ENCODE measurements around the gene BAK1. TPM values are rescaled to one million over a fixed set of nuclear protein-coding genes. Genes with fewer than 3 reads are reported as not detected.

The BAK1 gene
- total and polyA plus RNA-seq, 2 donors (not counting 3 experiments of a cell fraction or from before 2014, with no cell fraction given), result 25.4 to 37.1 TPM

- Histone ChIP-seq H3K79me2 (ENCODE audit: control insufficient read depth, insufficient read depth, low read length) (peaks cover 40% of the 10 kb centered on the region), H3K9me3 (replicated peaks; ENCODE audit: control insufficient read depth, insufficient read depth, low read length) (no peaks in the 10 kb centered on the region), H4K20me1 (replicated peaks; ENCODE audit: control insufficient read depth, extremely low read depth, insufficient read depth, low read length) (no peaks in the 10 kb centered on the region), H3K36me3 (ENCODE audit: control insufficient read depth in 2 of 2, extremely low read depth in 1 of 2, insufficient read depth in 2 of 2, low read length in 2 of 2) (no peaks in the 10 kb centered on the region), H3K9ac (replicated peaks; ENCODE audit: extremely low read depth, insufficient read depth, low read length) (peak within 1 kb of the TSS; percentile 70), H3K4me1 (ENCODE audit: control insufficient read depth, extremely low read depth, insufficient read depth, low read length) (peaks cover 15% of the 10 kb centered on the region), H2AFZ (ENCODE audit: low read depth, low read length) (peak within 1 kb of the TSS; percentile 75), H3K9me1 (replicated peaks; ENCODE audit: control insufficient read depth, extremely low read depth, insufficient read depth, low read length) (no peaks in the 10 kb centered on the region), H3K4me2 (ENCODE audit: insufficient read depth, low read length) (peak within 1 kb of the TSS; percentile 95), H3K27me3 (ENCODE audit: control insufficient read depth in 2 of 2, insufficient read depth in 2 of 2, low read length in 2 of 2) (no peaks in the 10 kb centered on the region), H3K4me3 (replicated peaks in 1 of 3; ENCODE audit: insufficient read depth in 1 of 3, low read depth in 1 of 3, low read length in 3 of 3) (peak within 1 kb of the TSS; percentile 78 to 93 (median 78)), H3K27ac (ENCODE audit: insufficient read depth, low read depth, low read length) (peak within 1 kb of the TSS; percentile 62)
- FAIRE-seq, result peak; percentile 26
- POLR2A ChIA-PET, result interaction anchor here (1.4 kb wide), 1 partner anchor 13 kb away, joined by 4 read pairs; no protein-coding TSS in a partner anchor
- CTCF ChIA-PET, result interaction anchor here (0.6 to 7.7 kb wide), 8 partner anchors 12 to 127 kb away, joined by 3 to 52 read pairs (median 4); no protein-coding TSS in a partner anchor
- TF ChIP-seq POLR2AphosphoS5 (IDR thresholded peaks at IDR 0.05; ENCODE audit: insufficient read depth, low read depth, low read length) (peak; percentile 65), POLR2A (IDR thresholded peaks at IDR 0.05; ENCODE audit: low read depth, low read length) (peak; percentile 9), MAX (IDR thresholded peaks at IDR 0.05; ENCODE audit: insufficient read depth, insufficient read length) (no peak), FOS (IDR thresholded peaks at IDR 0.05; ENCODE audit: borderline replicate concordance, insufficient read depth, low read length) (no peak), JUN (IDR thresholded peaks at IDR 0.05; ENCODE audit: borderline replicate concordance, insufficient read depth, insufficient read length, low read depth) (no peak), EZH2 (IDR thresholded peaks at IDR 0.05; ENCODE audit: borderline replicate concordance, low read depth, low read length, severe bottlenecking) (no peak), MYC (IDR thresholded peaks at IDR 0.05; ENCODE audit: low read depth, low read length) (no peak), CTCF (IDR thresholded peaks at IDR 0.05; ENCODE audit: extremely low read depth in 1 of 2, insufficient read depth in 1 of 2, low read depth in 1 of 2, low read length in 2 of 2) (no peak), GATA2 (IDR thresholded peaks at IDR 0.05; ENCODE audit: insufficient read depth, insufficient read length, low read depth, low read length) (no peak)
- intact Hi-C loops (cut with micrococcal nuclease), result loop anchor here (1.0 to 5.0 kb wide), 4 partner anchors 11 to 192 kb away; no protein-coding TSS in a partner anchor
- dilution Hi-C loops (cut with MboI; ENCODE audit: extremely low pct_ligation_motif_present, low sequenced_read_pairs), result no loop called here
- BruUV-seq (replicated peaks), result no TSS peak
- DNase-seq (ENCODE audit: low read depth, low spot score), result peak; percentile 32
Observed at GRCh38 chr6:33620856-33621710, 41.0 kb upstream of the BAK1 start, which contains the start of gene ITPR3. Gene ITPR3, plus strand, starts transcription at chr6:33621322. Its CDS starts 281 bp downstream, at chr6:33621603.
